ENCODE results near the gene ADK.
"Not testable (repeated sequence)": the region's sequence is repeated elsewhere in the genome, so short reads cannot be mapped to it uniquely, and the experiment has no call there.

The ADK gene

GRCh38 chr10:74244097-74244685 is 93.2 kb downstream of the ADK start:
- DNase-seq: peak in 1 of 2 experiments; percentile 1

GRCh38 chr10:74244807-74245206 is 93.8 kb downstream of the ADK start:
- DNase-seq: no peak

DNA sequence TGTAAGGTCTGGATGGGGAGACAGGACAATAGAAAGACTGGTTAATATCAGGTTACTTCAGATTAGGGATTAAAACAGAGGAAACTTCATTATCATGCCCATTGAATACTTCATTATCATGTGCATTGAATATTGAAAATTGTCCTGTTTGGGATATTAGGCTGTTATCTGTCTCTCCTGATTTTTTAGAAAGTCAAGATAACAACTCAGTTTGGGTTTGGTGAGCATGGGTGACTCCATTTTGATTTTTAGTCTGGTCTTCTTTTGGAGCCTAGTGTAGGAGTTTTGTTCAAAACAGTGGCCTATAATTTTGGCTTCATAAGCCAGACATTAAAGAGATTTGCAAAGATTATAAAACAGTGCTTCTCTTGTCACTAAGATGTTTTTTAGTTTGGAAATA is 95.5 kb downstream of the ADK start:
- no peak for DNase-seq

GRCh38 chr10:74249865-74250264 is 98.8 kb downstream of the ADK start:
- DNase-seq: no peak

DNA sequence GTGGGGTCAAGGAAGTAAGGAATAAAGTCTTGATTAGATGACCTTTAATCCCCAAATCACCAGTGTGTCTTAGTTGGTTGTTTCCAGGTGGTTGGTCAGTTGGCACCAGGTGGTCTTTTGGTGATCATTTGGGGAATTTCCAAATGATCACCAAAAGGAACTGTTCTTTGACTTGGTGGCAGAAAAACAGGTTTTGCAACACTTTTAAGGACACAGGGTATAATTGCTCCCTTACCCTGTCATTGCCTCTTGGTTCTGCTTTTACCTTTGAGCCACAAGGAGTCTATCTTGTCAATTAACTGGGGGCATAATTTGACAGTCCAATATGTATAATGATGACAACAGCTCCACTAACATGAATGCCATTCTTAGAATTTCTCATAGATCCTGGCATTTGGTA is 104.2 kb downstream of the ADK start:
- DNase-seq: no peak

GRCh38 chr10:74255888-74256357 is 104.9 kb downstream of the ADK start:
- no peak for DNase-seq

DNA sequence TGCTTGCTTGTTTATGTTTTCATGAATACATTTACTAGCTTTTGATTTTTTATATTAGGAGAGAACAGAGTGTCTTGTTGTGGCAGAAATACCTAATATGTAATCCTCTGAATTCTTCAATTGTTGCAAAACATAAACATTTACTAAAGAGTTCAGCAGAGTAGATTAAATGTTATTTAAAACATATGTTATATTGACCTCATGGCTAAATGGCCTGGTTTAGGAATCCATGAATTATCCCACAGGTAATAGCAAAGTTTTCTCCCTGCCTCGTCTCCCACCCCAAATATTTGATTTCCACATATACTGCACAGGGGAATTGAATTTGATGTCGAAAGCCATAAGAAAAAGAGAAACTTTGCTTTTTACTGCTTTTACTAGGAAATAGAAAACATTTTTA is 111.8 kb downstream of the ADK start:
- no peak for DNase-seq

DNA sequence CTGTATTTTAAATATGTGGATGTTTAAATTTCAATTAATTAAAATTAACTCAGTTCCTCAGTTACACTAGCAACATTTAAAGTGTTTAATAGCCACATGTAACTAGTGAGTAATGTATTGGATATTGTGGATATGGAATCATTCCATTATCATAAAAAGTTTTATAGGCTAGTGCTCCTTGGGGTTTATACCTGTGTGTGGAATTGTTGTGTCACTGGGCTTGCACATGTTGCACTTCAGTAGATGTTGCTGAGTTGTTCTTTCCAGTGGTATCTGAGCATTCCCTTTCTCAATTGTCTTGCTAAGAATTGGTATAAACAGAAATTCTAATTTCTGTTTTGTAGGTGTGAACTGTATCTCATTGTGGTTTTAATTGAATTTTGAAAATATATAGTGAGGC is 113.0 kb downstream of the ADK start:
- no peak for DNase-seq

DNA sequence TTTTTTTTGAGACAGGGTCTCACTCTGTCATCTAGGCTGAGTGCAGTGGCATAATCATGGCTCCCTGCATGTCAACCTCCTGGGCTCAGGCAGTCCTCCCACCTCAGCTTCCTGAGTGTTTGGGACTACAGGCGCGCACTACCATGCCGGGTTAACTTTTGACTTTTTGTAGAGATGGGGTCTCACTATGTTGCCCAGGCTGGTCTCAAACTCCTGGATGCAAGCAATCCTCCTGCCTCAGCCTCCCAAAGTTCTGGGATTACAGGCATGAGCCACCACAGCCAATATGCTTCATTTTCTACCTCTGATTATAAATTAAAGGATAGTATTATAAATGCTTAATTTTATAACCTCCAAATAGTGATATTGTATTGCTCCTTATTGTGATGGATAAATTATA is 121.3 kb downstream of the ADK start:
- DNase-seq: no peak

GRCh38 chr10:74275755-74276290 is 124.8 kb downstream of the ADK start:
- DNase-seq: no peak

DNA sequence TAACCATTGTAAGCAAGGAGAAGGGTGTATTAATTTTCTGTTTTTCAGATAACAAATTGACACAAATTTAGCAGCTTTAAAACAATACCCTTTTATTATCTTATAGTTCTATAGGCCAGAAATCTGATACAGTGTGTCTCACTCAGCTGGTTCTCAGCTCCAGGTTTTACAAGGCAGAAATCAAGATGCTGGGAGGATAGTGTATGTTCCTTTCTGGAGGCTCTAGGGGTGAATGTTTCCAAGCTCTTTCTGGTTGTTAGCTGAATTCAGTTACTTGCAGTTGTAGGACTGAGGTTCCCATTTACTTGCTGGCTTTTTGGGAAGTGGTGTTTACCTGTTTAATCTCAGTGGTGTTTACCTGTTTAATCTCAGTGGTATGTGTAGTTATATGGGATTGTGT is 125.4 kb downstream of the ADK start:
- DNase-seq: no peak

DNA sequence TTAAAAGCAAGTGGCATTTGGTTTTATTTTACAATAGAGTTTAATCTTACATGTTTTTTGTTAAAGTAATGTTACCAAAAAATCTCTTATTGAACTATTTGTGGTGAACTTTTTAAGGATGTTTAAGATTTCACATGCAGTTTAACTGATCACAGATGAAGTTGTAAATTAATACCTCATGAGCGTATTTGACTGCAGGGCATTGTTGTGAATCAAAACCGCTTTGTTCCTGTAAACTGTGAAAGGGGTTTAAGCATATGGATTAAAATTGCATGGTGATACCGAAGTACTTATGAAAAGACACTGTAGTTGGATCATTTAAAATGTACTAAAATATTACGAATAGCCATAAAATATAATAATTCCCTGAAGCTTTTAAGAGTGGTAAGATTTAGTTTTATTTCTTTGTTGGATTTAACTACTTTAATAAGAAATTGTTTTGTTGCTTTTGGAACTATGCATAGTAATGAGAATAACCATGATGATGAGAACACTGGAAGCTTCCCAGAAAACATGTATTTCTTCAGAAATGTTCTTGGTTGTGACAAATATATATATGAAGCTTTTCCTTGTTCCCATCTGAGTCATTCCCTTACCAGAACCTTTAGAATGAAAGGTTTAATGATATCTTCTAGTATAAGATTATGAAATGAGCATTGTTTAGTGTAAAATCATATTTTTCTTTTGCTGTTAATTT is 131.3 kb downstream of the ADK start:
- DNase-seq: no peak

- no peak for DNase-seq
These were observed 131.8 kb downstream of the ADK start for GRCh38 chr10:74282848-74283210.

- no peak for DNase-seq
These were observed 138.2 kb downstream of the ADK start for GRCh38 chr10:74289188-74289587.

DNA sequence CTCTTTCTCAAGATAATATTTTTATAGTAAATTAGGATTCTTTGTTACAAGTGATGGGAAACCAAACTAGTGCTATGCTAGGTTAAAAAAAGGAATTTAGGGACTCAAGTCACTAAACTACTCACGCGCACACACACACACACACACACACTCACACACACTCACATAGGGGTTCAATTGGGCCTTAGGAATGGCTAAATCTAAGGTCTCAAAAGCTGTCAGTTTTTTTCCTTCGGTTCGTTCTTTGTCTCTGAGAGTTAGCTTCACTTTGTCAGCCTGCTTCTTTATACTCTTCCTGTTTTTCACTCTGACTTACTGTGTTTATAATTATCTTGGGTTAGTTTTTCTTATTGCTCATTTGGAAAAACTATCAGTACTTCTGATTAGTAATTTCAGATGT is 138.9 kb downstream of the ADK start:
- no peak for DNase-seq

DNA sequence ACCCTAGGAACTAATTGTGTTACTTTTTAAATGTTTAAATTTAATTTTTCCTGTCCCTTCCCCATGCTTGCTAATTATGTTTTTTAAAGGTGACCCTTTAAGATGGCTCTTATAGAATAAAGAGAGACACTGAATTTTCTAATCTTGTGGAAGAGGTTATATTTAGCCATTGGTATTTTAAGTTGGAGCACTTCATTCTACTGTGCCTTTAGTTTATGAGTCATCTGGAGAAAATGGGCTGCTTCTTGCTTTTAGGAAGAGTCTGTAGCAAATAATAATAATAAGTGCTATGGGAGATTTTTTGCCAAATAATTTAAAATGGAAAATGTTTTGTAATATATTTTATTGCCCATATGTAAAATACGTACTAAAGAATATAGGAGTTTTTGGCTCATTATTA is 139.7 kb downstream of the ADK start:
- DNase-seq: no peak

- DNase-seq: peak; percentile 0 to 6
These were observed 141.9 kb downstream of the ADK start for GRCh38 chr10:74292871-74293427.

GRCh38 chr10:74293686-74294371 is 142.8 kb downstream of the ADK start:
- DNase-seq: peak in 1 of 2 experiments; percentile 0

- no peak for DNase-seq
These were observed 146.5 kb downstream of the ADK start for GRCh38 chr10:74297389-74298080.

DNA sequence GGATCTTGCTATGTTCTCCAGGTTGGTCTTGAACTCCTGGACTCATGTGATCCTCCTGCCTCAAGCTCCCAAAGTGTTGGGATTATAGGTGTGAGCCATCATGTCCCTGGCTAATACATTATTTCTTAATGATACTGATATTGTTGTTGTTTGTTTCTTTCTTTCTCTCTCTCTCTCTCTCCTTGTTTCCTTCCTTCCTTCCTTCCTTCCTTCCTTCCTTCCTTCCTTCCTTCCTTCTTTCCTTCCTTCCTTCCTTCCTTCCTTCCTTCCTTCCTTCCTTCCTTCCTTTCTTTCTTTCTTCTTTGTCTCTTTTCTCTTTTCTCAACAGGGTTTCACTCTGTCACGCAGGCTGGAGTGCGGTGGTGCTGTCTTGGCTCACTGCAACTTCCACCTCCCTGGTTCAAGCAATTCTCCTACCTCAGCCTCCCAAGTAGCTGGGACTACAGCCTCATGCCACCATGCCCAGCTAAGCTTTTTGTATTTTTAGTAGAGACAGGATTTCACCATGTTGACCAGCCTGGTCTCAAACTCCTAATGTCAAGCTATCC is 149.1 kb downstream of the ADK start:
- DNase-seq: not testable (repeated sequence)

GRCh38 chr10:74300666-74301065 is 149.6 kb downstream of the ADK start:
- no peak for DNase-seq

GRCh38 chr10:74305730-74306129 is 154.7 kb downstream of the ADK start:
- no peak for DNase-seq

Data from NCI-H187 (cell line).